ENCODE measurements around the gene ZFAND6. TPM values are rescaled to one million over a fixed set of nuclear protein-coding genes. Genes with fewer than 3 reads are reported as not detected.

The ZFAND6 gene
- total and polyA plus RNA-seq, 2 experiments from 2014 or later, result 104 to 187 TPM

DNA sequence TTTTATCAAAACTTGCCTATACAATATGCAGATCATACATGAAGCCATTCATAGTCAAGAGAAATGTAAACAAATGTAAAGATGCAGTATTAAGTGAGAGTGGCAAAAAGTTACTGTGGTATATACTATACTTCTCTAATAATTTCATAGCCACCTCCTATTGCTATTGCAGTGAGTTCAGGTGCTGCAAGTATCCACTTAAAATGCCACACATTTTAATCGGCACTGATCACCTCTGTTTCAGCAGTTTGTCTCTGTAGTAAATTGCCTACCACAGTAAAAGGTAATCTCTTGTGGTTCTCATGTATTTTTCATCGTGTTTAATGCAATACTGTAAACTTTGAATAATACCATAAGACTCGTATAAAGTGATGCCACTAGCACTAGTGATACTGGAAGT is 72.9 kb downstream of the ZFAND6 start:
- no peak for TF ChIP-seq EZH2phosphoT487 (IDR thresholded peaks at IDR 0.05; ENCODE audit: low read depth, severe bottlenecking, unreplicated experiment)
- no peak for TF ChIP-seq EZH2 (IDR thresholded peaks at IDR 0.05; ENCODE audit: borderline replicate concordance)
- TF ChIP-seq, protein P1, sequence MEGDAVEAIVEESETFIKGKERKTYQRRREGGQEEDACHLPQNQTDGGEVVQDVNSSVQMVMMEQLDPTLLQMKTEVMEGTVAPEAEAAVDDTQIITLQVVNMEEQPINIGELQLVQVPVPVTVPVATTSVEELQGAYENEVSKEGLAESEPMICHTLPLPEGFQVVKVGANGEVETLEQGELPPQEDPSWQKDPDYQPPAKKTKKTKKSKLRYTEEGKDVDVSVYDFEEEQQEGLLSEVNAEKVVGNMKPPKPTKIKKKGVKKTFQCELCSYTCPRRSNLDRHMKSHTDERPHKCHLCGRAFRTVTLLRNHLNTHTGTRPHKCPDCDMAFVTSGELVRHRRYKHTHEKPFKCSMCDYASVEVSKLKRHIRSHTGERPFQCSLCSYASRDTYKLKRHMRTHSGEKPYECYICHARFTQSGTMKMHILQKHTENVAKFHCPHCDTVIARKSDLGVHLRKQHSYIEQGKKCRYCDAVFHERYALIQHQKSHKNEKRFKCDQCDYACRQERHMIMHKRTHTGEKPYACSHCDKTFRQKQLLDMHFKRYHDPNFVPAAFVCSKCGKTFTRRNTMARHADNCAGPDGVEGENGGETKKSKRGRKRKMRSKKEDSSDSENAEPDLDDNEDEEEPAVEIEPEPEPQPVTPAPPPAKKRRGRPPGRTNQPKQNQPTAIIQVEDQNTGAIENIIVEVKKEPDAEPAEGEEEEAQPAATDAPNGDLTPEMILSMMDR (IDR thresholded peaks at IDR 0.05; ENCODE audit: poor library complexity), result no peak
- DNase-seq (ENCODE audit: low spot score), result no peak
- Histone ChIP-seq H3K27me3 (no peaks in the 10 kb centered on the region), H3K27ac (no peak overlapping the region), H4K20me1 (ENCODE audit: insufficient read depth, poor library complexity, severe bottlenecking) (no peaks in the 10 kb centered on the region), H2AFZ (no peak overlapping the region), H3K9me3 (ENCODE audit: low read depth) (no peaks in the 10 kb centered on the region), H3K4me3 (no peak overlapping the region), H3K36me3 (replicated peaks; ENCODE audit: insufficient read depth, low read depth) (peaks cover 5% of the 10 kb centered on the region), H3K4me1 (ENCODE audit: insufficient read depth) (no peaks in the 10 kb centered on the region), H3K9me2 (replicated peaks; ENCODE audit: insufficient read depth) (no peaks in the 10 kb centered on the region), H3K4me2 (no peak overlapping the region), H3K79me2 (no peaks in the 10 kb centered on the region)
- 96% methylated on average over 3 of the region's 3 CpGs for WGBS (ENCODE audit: low lambda C conversion rate, missing lambda C conversion rate)

DNA sequence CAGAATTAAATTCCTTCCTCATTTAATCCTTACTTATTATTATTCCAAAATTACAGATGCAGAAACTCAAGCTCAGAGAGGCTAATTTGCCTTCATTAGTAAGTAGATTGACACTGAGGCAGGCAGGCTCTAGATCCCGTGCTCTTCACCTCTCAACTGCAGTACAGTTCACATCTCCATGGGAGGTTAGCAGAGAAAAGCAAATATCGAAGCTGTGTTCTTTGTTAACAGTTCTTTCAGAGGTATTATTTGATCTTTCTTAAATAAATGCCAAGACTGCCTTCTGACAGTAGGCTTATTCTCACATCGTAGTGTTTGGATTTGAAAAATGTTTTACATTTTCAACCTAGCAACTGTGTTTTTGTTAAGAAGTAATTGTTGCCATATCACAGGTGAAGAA is 77.4 kb downstream of the ZFAND6 start:
- no peaks in the 10 kb centered on the region for H3K27me3 ChIP-seq
- H3K9me2 ChIP-seq (replicated peaks; ENCODE audit: insufficient read depth), result no peaks in the 10 kb centered on the region
- 85% methylated on average over 3 of the region's 3 CpGs for WGBS (ENCODE audit: low lambda C conversion rate, missing lambda C conversion rate)
- H3K79me2 ChIP-seq, result no peaks in the 10 kb centered on the region
- H3K27ac ChIP-seq, result no peak overlapping the region
- H3K9me3 ChIP-seq (ENCODE audit: low read depth), result no peaks in the 10 kb centered on the region
- no peak for DNase-seq (ENCODE audit: low spot score)
- TF ChIP-seq, protein P1 (IDR thresholded peaks at IDR 0.05; ENCODE audit: poor library complexity), result no peak
- no peak for TF ChIP-seq EZH2 (IDR thresholded peaks at IDR 0.05; ENCODE audit: borderline replicate concordance)
- no peak for TF ChIP-seq EZH2phosphoT487 (IDR thresholded peaks at IDR 0.05; ENCODE audit: low read depth, severe bottlenecking, unreplicated experiment)
- no peaks in the 10 kb centered on the region for H3K36me3 ChIP-seq (replicated peaks; ENCODE audit: insufficient read depth, low read depth)
- no peak overlapping the region for H2AFZ ChIP-seq
- no peaks in the 10 kb centered on the region for H3K4me1 ChIP-seq (ENCODE audit: insufficient read depth)
- no peaks in the 10 kb centered on the region for H4K20me1 ChIP-seq (ENCODE audit: insufficient read depth, poor library complexity, severe bottlenecking)
- no peak overlapping the region for H3K4me2 ChIP-seq
- H3K4me3 ChIP-seq, result no peak overlapping the region

DNA sequence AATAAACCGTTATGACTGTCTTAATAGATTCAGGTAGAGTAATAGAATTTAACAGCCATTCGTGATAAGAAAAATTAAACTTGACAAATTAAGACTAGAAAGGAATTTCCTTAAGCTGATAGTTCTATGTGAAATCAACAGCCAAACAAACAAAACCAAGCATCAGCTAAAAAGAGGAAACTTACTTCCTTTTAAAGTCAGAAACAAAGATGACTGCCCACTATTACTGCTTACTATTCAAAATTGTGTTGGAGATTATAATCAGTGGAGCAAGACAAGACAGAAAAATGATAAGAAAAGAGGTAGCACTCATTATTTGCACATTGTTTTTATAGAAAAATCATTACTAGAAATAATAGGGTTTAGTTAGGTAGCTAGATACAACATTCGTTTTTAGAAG is 79.5 kb downstream of the ZFAND6 start:
- WGBS (ENCODE audit: low lambda C conversion rate, missing lambda C conversion rate), result 94% methylated on average over 3 of the region's 3 CpGs
- Histone ChIP-seq H3K9me2 (replicated peaks; ENCODE audit: insufficient read depth) (no peaks in the 10 kb centered on the region), H2AFZ (no peak overlapping the region), H3K79me2 (no peaks in the 10 kb centered on the region), H3K4me3 (no peak overlapping the region), H3K4me2 (no peak overlapping the region), H3K4me1 (ENCODE audit: insufficient read depth) (no peaks in the 10 kb centered on the region), H4K20me1 (ENCODE audit: insufficient read depth, poor library complexity, severe bottlenecking) (no peaks in the 10 kb centered on the region), H3K36me3 (replicated peaks; ENCODE audit: insufficient read depth, low read depth) (no peaks in the 10 kb centered on the region), H3K27me3 (no peaks in the 10 kb centered on the region), H3K27ac (no peak overlapping the region), H3K9me3 (ENCODE audit: low read depth) (no peaks in the 10 kb centered on the region)
- TF ChIP-seq EZH2phosphoT487 (IDR thresholded peaks at IDR 0.05; ENCODE audit: low read depth, severe bottlenecking, unreplicated experiment), result no peak
- DNase-seq (ENCODE audit: low spot score), result no peak

DNA sequence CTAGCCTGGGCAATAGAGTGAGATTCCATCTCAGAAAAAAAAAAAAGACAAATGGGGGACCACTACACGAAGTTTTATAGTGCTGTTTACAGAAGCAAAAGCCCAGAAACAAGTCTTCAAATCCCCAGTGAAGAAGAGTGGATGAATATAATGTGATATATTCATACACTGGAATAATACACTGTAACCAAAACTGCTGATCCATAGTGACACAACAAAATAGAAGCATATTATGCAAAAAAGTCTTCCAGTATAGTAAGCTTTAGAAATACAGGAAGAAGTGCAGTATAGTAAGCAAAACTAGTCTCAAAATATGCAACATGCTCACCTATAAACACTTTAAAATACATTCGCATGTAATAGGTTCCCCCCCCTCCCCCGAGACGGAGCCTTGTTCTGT is 81.4 kb downstream of the ZFAND6 start:
- no peaks in the 10 kb centered on the region for H3K4me1 ChIP-seq (ENCODE audit: insufficient read depth)
- no peak overlapping the region for H3K27ac ChIP-seq
- no peaks in the 10 kb centered on the region for H3K36me3 ChIP-seq (replicated peaks; ENCODE audit: insufficient read depth, low read depth)
- 75% methylated on average over 4 of the region's 4 CpGs for WGBS (ENCODE audit: low lambda C conversion rate, missing lambda C conversion rate)
- no peaks in the 10 kb centered on the region for H3K27me3 ChIP-seq
- no peak overlapping the region for H2AFZ ChIP-seq
- no peaks in the 10 kb centered on the region for H4K20me1 ChIP-seq (ENCODE audit: insufficient read depth, poor library complexity, severe bottlenecking)
- no peaks in the 10 kb centered on the region for H3K9me3 ChIP-seq (ENCODE audit: low read depth)
- TF ChIP-seq EZH2 (IDR thresholded peaks at IDR 0.05; ENCODE audit: borderline replicate concordance) (no peak), EZH2phosphoT487 (IDR thresholded peaks at IDR 0.05; ENCODE audit: low read depth, severe bottlenecking, unreplicated experiment) (no peak)
- TF ChIP-seq, protein P1 (IDR thresholded peaks at IDR 0.05; ENCODE audit: poor library complexity), result no peak
- H3K9me2 ChIP-seq (replicated peaks; ENCODE audit: insufficient read depth), result no peaks in the 10 kb centered on the region
- H3K4me3 ChIP-seq, result no peak overlapping the region
- no peak overlapping the region for H3K4me2 ChIP-seq
- no peaks in the 10 kb centered on the region for H3K79me2 ChIP-seq
- DNase-seq (ENCODE audit: low spot score), result no peak
